Cardiac septum (tissue), 1 donor: ENCODE data around the gene NXNL1. TPM values are rescaled to one million over a fixed set of nuclear protein-coding genes. Genes with fewer than 3 reads are reported as not detected.

ENCODE experiments used
- DNase-seq: peaks from one replicate; pipeline ENCODE4 v3.0.0-alpha.2; 2020; ENCODE audit warnings: low spot score
- intact Hi-C: fragments of 100-400 bp; cut with DNase I; formaldehyde crosslinking; loops from one replicate; pipeline ENCODE4 v1.14.0; 2022
- total RNA-seq: library from RNA; stranded (reverse); fragmentation: NEBNext Ultra II Directional; extraction: Animal tissue kit (Norgen Biotek cat#: 25700); gene quantifications from one replicate; pipeline ENCODE4 v1.2.1, GENCODE V29; 2021
- donor health status: DM: no; HTN: no; CAD: no.

Gene NXNL1
- total RNA-seq, 1 donor from 2014 or later: 0.59 TPM

- DNase-seq: no peak
- intact Hi-C loops: no loop called here
Measured at GRCh38 chr19:17429641-17430113, 31.0 kb downstream of the NXNL1 start.

GRCh38 chr19:17424743-17425365 lies 35.9 kb downstream of the NXNL1 start:
- intact Hi-C loops: no loop called here

GRCh38 chr19:17423429-17424208 lies 37.1 kb downstream of the NXNL1 start:
- intact Hi-C loops: no loop called here
- DNase-seq: no peak

More at GRCh38 chr19:17424743-17425365, 35.9 kb downstream of the NXNL1 start:
- DNase-seq: no peak

GRCh38 chr19:17421942-17422341 lies 38.8 kb downstream of the NXNL1 start:
- DNase-seq: no peak
- intact Hi-C loops: no loop called here

GRCh38 chr19:17420475-17420924 lies 40.2 kb downstream of the NXNL1 start:
- intact Hi-C loops: no loop called here
- no peak for DNase-seq

- intact Hi-C loops: no loop called here
- peak; percentile 99 for DNase-seq
Measured at GRCh38 chr19:17419621-17420474, 40.9 kb downstream of the NXNL1 start, which contains the start of gene MVB12A. MVB12A (plus strand) TSS chr19:17420047; CDS start chr19:17420136, 89 bp downstream.

- no peak for DNase-seq
- intact Hi-C loops: no loop called here
Measured at GRCh38 chr19:17419154-17419620, 41.5 kb downstream of the NXNL1 start.

- DNase-seq: no peak
- intact Hi-C loops: no loop called here
Measured at GRCh38 chr19:17418710-17419109, 42.0 kb downstream of the NXNL1 start.

- DNase-seq: no peak
- intact Hi-C loops: no loop called here
Measured at GRCh38 chr19:17415121-17415520, 45.6 kb downstream of the NXNL1 start.

GRCh38 chr19:17414097-17414496 lies 46.6 kb downstream of the NXNL1 start:
- intact Hi-C loops: no loop called here
- no peak for DNase-seq

- no peak for DNase-seq
- intact Hi-C loops: no loop called here
Measured at GRCh38 chr19:17411801-17412200, 48.9 kb downstream of the NXNL1 start.

- intact Hi-C loops: no loop called here
- DNase-seq: no peak
Measured at GRCh38 chr19:17409990-17410389, 50.7 kb downstream of the NXNL1 start.

GRCh38 chr19:17406887-17407196 lies 53.9 kb downstream of the NXNL1 start:
- intact Hi-C loops: no loop called here
- no peak for DNase-seq

- no peak for DNase-seq
- intact Hi-C loops: no loop called here
Measured at GRCh38 chr19:17406046-17406886, 54.5 kb downstream of the NXNL1 start.

Other genes starting within 250 kb of the NXNL1 start
- gene USE1, start 245.6 kb downstream of the NXNL1 start, total RNA-seq: 29.1 TPM
- gene OCEL1, start 234.7 kb downstream of the NXNL1 start, total RNA-seq: 18.8 TPM
- gene NR2F6, start 215.0 kb downstream of the NXNL1 start, total RNA-seq: 50.5 TPM
- gene USHBP1, start 196.2 kb downstream of the NXNL1 start, total RNA-seq: 4.7 TPM
- gene BABAM1, start 193.5 kb downstream of the NXNL1 start, total RNA-seq: 70.5 TPM
- gene ANKLE1, start 179.0 kb downstream of the NXNL1 start, total RNA-seq: 0.30 TPM
- gene ABHD8, start 157.5 kb downstream of the NXNL1 start, total RNA-seq: 8.6 TPM
- gene MRPL34, start 155.1 kb downstream of the NXNL1 start, total RNA-seq: 136 TPM
- 38.8 TPM for gene DDA1, start 151.4 kb downstream of the NXNL1 start, total RNA-seq
- gene ANO8, start 126.1 kb downstream of the NXNL1 start, total RNA-seq: 7.3 TPM
- 9.8 TPM for gene GTPBP3, start 123.4 kb downstream of the NXNL1 start, total RNA-seq
- 32.8 TPM for gene PLVAP, start 83.6 kb downstream of the NXNL1 start, total RNA-seq
- gene CCDC194, start 66.7 kb downstream of the NXNL1 start, total RNA-seq: 0.40 TPM
- 29.8 TPM for gene BST2, start 55.3 kb downstream of the NXNL1 start, total RNA-seq
- gene MVB12A, start 40.9 kb downstream of the NXNL1 start, total RNA-seq: 14.3 TPM
- gene TMEM221, start 12.3 kb downstream of the NXNL1 start, total RNA-seq: not detected
- 35.9 TPM for gene SLC27A1, start 9.6 kb upstream of the NXNL1 start, total RNA-seq
- 24.8 TPM for gene PGLS, start 50.7 kb upstream of the NXNL1 start, total RNA-seq
- gene COLGALT1, start 94.7 kb upstream of the NXNL1 start, total RNA-seq: 41.1 TPM
- gene UNC13A, start 227.4 kb upstream of the NXNL1 start, total RNA-seq: 0.30 TPM